ENCODE measurements around the gene ARL15. TPM values are rescaled to one million over a fixed set of nuclear protein-coding genes. Genes with fewer than 3 reads are reported as not detected.

The ARL15 gene
- total RNA-seq, 1 experiment from 2014 or later, result 140 TPM

DNA sequence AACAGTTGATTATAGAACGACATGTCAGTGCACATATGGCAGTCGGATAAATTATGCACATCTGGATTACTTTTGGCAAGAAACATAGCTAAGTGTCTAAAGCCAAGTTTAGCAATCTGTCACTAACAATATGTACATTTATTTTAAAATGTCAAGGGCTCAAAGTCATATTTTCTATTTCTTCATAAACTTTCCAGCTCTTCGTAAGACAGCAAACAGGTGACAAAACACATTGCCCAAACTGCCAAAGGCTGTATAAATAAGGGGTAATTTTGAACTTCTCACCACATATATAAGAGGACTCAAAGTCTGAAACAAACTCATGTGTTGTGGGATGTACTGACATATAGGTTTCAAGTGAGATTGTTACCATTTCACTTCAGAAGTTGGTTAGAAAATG lies 237.2 kb downstream of the ARL15 start:
- intact Hi-C loops (cut with micrococcal nuclease; ENCODE audit: unreplicated experiment), result no loop called here
- Mint-ChIP-seq H3K36me3 (ENCODE audit: insufficient read depth, unreplicated experiment) (peaks cover 16% of the 10 kb centered on the region), H3K27me3 (ENCODE audit: insufficient read depth, unreplicated experiment) (no peaks in the 10 kb centered on the region), H3K4me1 (ENCODE audit: low read depth, unreplicated experiment) (no peaks in the 10 kb centered on the region), H3K4me3 (ENCODE audit: unreplicated experiment) (no peak overlapping the region), H3K9me3 (ENCODE audit: unreplicated experiment) (no peaks in the 10 kb centered on the region), H3K27ac (ENCODE audit: unreplicated experiment) (no peak overlapping the region)
- no peaks in the 10 kb centered on the region for H3K36me3 ChIP-seq (ENCODE audit: control insufficient read depth, insufficient read depth, low read length)
- no TSS peak for BruUV-seq (replicated peaks)
- H3K4me1 ChIP-seq, result no peaks in the 10 kb centered on the region
- H3K4me3 ChIP-seq (ENCODE audit: low read depth, low read length), result no peak overlapping the region
- DNase-seq, result no peak
- H3K9me3 ChIP-seq, result no peaks in the 10 kb centered on the region
- ChIA-PET CTCF (no interaction called here), POLR2A (no interaction called here)
- H3K27me3 ChIP-seq (replicated peaks; ENCODE audit: control insufficient read depth, insufficient read depth, low read length), result no peaks in the 10 kb centered on the region
- TF ChIP-seq CTCF (IDR thresholded peaks at IDR 0.05; ENCODE audit: insufficient read depth in 1 of 2, low read depth in 1 of 2, low read length in 1 of 2, severe bottlenecking in 1 of 2, unreplicated experiment in 1 of 2), result no peak

GRCh38 chr5:54066433-54066832 lies 243.9 kb downstream of the ARL15 start:
- Histone ChIP-seq H3K9me3 (no peaks in the 10 kb centered on the region), H3K4me3 (ENCODE audit: low read depth, low read length) (no peak overlapping the region), H3K36me3 (ENCODE audit: control insufficient read depth, insufficient read depth, low read length) (no peaks in the 10 kb centered on the region), H3K27me3 (replicated peaks; ENCODE audit: control insufficient read depth, insufficient read depth, low read length) (no peaks in the 10 kb centered on the region), H3K4me1 (no peaks in the 10 kb centered on the region)
- intact Hi-C loops (cut with micrococcal nuclease; ENCODE audit: unreplicated experiment), result loop anchor here (5.0 to 10.0 kb wide), 2 partner anchors 332 to 589 kb away; no protein-coding TSS in a partner anchor
- Mint-ChIP-seq H3K4me3 (ENCODE audit: unreplicated experiment) (no peak overlapping the region), H3K4me1 (ENCODE audit: low read depth, unreplicated experiment) (no peaks in the 10 kb centered on the region), H3K9me3 (ENCODE audit: unreplicated experiment) (no peaks in the 10 kb centered on the region), H3K36me3 (ENCODE audit: insufficient read depth, unreplicated experiment) (peaks cover 23% of the 10 kb centered on the region), H3K27ac (ENCODE audit: unreplicated experiment) (no peak overlapping the region), H3K27me3 (ENCODE audit: insufficient read depth, unreplicated experiment) (no peaks in the 10 kb centered on the region)
- no peak for DNase-seq
- TF ChIP-seq CTCF (IDR thresholded peaks at IDR 0.05; ENCODE audit: insufficient read depth in 1 of 2, low read depth in 1 of 2, low read length in 1 of 2, severe bottlenecking in 1 of 2, unreplicated experiment in 1 of 2), result peak in 1 of 2 experiments; percentile 22
- no TSS peak for BruUV-seq (replicated peaks)
- ChIA-PET POLR2A (no interaction called here), CTCF (no interaction called here)

DNA sequence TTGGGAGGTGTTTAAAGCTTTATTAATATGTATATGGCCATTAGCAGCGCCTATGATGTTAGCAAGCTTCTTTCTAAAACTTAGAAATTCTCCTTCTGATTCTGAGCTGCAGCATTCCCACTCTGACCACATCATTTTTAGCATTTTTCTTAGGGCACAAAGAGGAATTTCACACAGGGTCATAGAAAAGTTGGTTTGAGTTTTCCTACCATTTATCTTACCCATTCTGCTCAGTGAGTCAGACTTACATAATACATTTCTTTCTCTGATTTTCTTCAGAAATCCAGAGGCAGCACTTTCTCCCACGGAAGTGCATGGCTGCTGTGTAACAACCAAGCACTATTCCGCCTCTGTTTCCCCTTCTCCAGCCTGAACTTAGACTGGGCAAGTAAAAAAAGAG lies 246.6 kb downstream of the ARL15 start:
- BruUV-seq (replicated peaks), result no TSS peak
- Histone ChIP-seq H3K36me3 (ENCODE audit: control insufficient read depth, insufficient read depth, low read length) (no peaks in the 10 kb centered on the region), H3K9me3 (no peaks in the 10 kb centered on the region), H3K27me3 (replicated peaks; ENCODE audit: control insufficient read depth, insufficient read depth, low read length) (no peaks in the 10 kb centered on the region), H3K4me3 (ENCODE audit: low read depth, low read length) (no peak overlapping the region), H3K4me1 (no peaks in the 10 kb centered on the region)
- intact Hi-C loops (cut with micrococcal nuclease; ENCODE audit: unreplicated experiment), result loop anchor here (10.0 kb wide), 1 partner anchor 329 kb away; no protein-coding TSS in a partner anchor
- Mint-ChIP-seq H3K36me3 (ENCODE audit: insufficient read depth, unreplicated experiment) (peaks cover 39% of the 10 kb centered on the region), H3K27me3 (ENCODE audit: insufficient read depth, unreplicated experiment) (no peaks in the 10 kb centered on the region), H3K9me3 (ENCODE audit: unreplicated experiment) (no peaks in the 10 kb centered on the region), H3K4me3 (ENCODE audit: unreplicated experiment) (no peak overlapping the region), H3K27ac (ENCODE audit: unreplicated experiment) (no peak overlapping the region), H3K4me1 (ENCODE audit: low read depth, unreplicated experiment) (no peaks in the 10 kb centered on the region)
- DNase-seq, result no peak
- ChIA-PET POLR2A (no interaction called here), CTCF (no interaction called here)
- TF ChIP-seq CTCF (IDR thresholded peaks at IDR 0.05; ENCODE audit: insufficient read depth in 1 of 2, low read depth in 1 of 2, low read length in 1 of 2, severe bottlenecking in 1 of 2, unreplicated experiment in 1 of 2), result no peak

All from Caco-2 (cell line).